ENCODE measurements around the gene USP36.
"Not testable (repeated sequence)": the region's sequence is repeated elsewhere in the genome, so short reads cannot be mapped to it uniquely, and the experiment has no call there.

USP36 gene

GRCh38 chr17:78840780-78841611, at the start of gene USP36:
Gene USP36 (minus strand): TSS chr17:78840814. CDS start chr17:78836363, 4,451 bp downstream.
- in situ Hi-C loops (cut with MboI; ENCODE audit: low pct_unique_long_range_greater_than_20kb, low sequenced_read_pairs) = no loop called here
- DNase-seq = peak; percentile 99

GRCh38 chr17:78890096-78890495, 49.5 kb upstream of the USP36 start:
- DNase-seq; in situ Hi-C loops (cut with MboI; ENCODE audit: low pct_unique_long_range_greater_than_20kb, low sequenced_read_pairs): not testable (repeated sequence)

GRCh38 chr17:78889531-78889930, 48.9 kb upstream of the USP36 start:
- no peak for DNase-seq
- in situ Hi-C loops (cut with MboI; ENCODE audit: low pct_unique_long_range_greater_than_20kb, low sequenced_read_pairs) = no loop called here

GRCh38 chr17:78888941-78889518, 48.4 kb upstream of the USP36 start:
- DNase-seq = no peak
- in situ Hi-C loops (cut with MboI; ENCODE audit: low pct_unique_long_range_greater_than_20kb, low sequenced_read_pairs) = no loop called here

GRCh38 chr17:78886954-78887353, 46.3 kb upstream of the USP36 start:
- DNase-seq = no peak
- in situ Hi-C loops (cut with MboI; ENCODE audit: low pct_unique_long_range_greater_than_20kb, low sequenced_read_pairs) = no loop called here

GRCh38 chr17:78885956-78886355, 45.3 kb upstream of the USP36 start:
- in situ Hi-C loops (cut with MboI; ENCODE audit: low pct_unique_long_range_greater_than_20kb, low sequenced_read_pairs) = no loop called here
- no peak for DNase-seq

GRCh38 chr17:78884876-78885667, 44.5 kb upstream of the USP36 start:
- no peak for DNase-seq
- in situ Hi-C loops (cut with MboI; ENCODE audit: low pct_unique_long_range_greater_than_20kb, low sequenced_read_pairs) = no loop called here

- in situ Hi-C loops (cut with MboI; ENCODE audit: low pct_unique_long_range_greater_than_20kb, low sequenced_read_pairs) = no loop called here
- no peak for DNase-seq
These were observed 43.7 kb upstream of the USP36 start for GRCh38 chr17:78884148-78884825.

GRCh38 chr17:78883533-78884131, 43.0 kb upstream of the USP36 start:
- in situ Hi-C loops (cut with MboI; ENCODE audit: low pct_unique_long_range_greater_than_20kb, low sequenced_read_pairs) = no loop called here
- DNase-seq = no peak

GRCh38 chr17:78883089-78883532, 42.5 kb upstream of the USP36 start:
- DNase-seq = no peak
- in situ Hi-C loops (cut with MboI; ENCODE audit: low pct_unique_long_range_greater_than_20kb, low sequenced_read_pairs) = no loop called here

- in situ Hi-C loops (cut with MboI; ENCODE audit: low pct_unique_long_range_greater_than_20kb, low sequenced_read_pairs) = no loop called here
- DNase-seq = no peak
These were observed 42.0 kb upstream of the USP36 start for GRCh38 chr17:78882540-78883088.

GRCh38 chr17:78879635-78880186, 39.1 kb upstream of the USP36 start:
- DNase-seq = peak; percentile 81
- in situ Hi-C loops (cut with MboI; ENCODE audit: low pct_unique_long_range_greater_than_20kb, low sequenced_read_pairs) = no loop called here

GRCh38 chr17:78878871-78879527, 38.4 kb upstream of the USP36 start:
- no peak for DNase-seq
- in situ Hi-C loops (cut with MboI; ENCODE audit: low pct_unique_long_range_greater_than_20kb, low sequenced_read_pairs) = no loop called here

- no peak for DNase-seq
- in situ Hi-C loops (cut with MboI; ENCODE audit: low pct_unique_long_range_greater_than_20kb, low sequenced_read_pairs) = no loop called here
These were observed 37.6 kb upstream of the USP36 start for GRCh38 chr17:78878261-78878660.

GRCh38 chr17:78876954-78877517, 36.4 kb upstream of the USP36 start:
- DNase-seq; in situ Hi-C loops (cut with MboI; ENCODE audit: low pct_unique_long_range_greater_than_20kb, low sequenced_read_pairs): not testable (repeated sequence)

GRCh38 chr17:78876094-78876597, 35.5 kb upstream of the USP36 start:
- DNase-seq = no peak
- in situ Hi-C loops (cut with MboI; ENCODE audit: low pct_unique_long_range_greater_than_20kb, low sequenced_read_pairs) = no loop called here

GRCh38 chr17:78875363-78876093, 34.9 kb upstream of the USP36 start:
- in situ Hi-C loops (cut with MboI; ENCODE audit: low pct_unique_long_range_greater_than_20kb, low sequenced_read_pairs) = no loop called here
- DNase-seq = peak; percentile 41
